ENCODE results near the gene ADAM10.

- TF ChIP-seq POLR2A (IDR thresholded peaks at IDR 0.05; ENCODE audit: control extremely low read depth in 1 of 2, low read depth in 2 of 2, low read length in 2 of 2) (no peak), CTCF (IDR thresholded peaks at IDR 0.05; ENCODE audit: control extremely low read depth in 1 of 3, insufficient read depth in 1 of 3, low read depth in 1 of 3, low read length in 3 of 3) (no peak)
Measured at GRCh38 chr15:58589047-58589446, 160.5 kb downstream of the ADAM10 start.

Measured in H1 (cell line).